ENCODE measurements around the gene RABGAP1. TPM values are rescaled to one million over a fixed set of nuclear protein-coding genes. Genes with fewer than 3 reads are reported as not detected.

RABGAP1 gene
- total and polyA plus RNA-seq, 8 donors: 52.6 to 85.9 (median 76.2) TPM

GRCh38 chr9:123096987-123097386, 156.2 kb downstream of the RABGAP1 start:
- no peak overlapping the region for H3K27ac ChIP-seq
- H3K27me3 ChIP-seq: no peaks in the 10 kb centered on the region
- no peaks in the 10 kb centered on the region for H3K4me1 ChIP-seq
- ATAC-seq (no peak), DNase-seq (no peak)
- TF ChIP-seq, protein P1, sequence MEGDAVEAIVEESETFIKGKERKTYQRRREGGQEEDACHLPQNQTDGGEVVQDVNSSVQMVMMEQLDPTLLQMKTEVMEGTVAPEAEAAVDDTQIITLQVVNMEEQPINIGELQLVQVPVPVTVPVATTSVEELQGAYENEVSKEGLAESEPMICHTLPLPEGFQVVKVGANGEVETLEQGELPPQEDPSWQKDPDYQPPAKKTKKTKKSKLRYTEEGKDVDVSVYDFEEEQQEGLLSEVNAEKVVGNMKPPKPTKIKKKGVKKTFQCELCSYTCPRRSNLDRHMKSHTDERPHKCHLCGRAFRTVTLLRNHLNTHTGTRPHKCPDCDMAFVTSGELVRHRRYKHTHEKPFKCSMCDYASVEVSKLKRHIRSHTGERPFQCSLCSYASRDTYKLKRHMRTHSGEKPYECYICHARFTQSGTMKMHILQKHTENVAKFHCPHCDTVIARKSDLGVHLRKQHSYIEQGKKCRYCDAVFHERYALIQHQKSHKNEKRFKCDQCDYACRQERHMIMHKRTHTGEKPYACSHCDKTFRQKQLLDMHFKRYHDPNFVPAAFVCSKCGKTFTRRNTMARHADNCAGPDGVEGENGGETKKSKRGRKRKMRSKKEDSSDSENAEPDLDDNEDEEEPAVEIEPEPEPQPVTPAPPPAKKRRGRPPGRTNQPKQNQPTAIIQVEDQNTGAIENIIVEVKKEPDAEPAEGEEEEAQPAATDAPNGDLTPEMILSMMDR (IDR thresholded peaks at IDR 0.05): no peak
- no peak overlapping the region for H3K4me3 ChIP-seq
- H3K36me3 ChIP-seq: peaks cover 0 to 91% of the 10 kb centered on the region in 2 donors
- H3K9me3 ChIP-seq: no peaks in the 10 kb centered on the region
- intact Hi-C loops (cut with DNase I): no loop called here

GRCh38 chr9:123097430-123098095, 156.7 kb downstream of the RABGAP1 start:
- TF ChIP-seq, protein P1 (IDR thresholded peaks at IDR 0.05): no peak
- DNase-seq (no peak), ATAC-seq (no peak)
- intact Hi-C loops (cut with DNase I): no loop called here
- Histone ChIP-seq H3K4me1 (no peaks in the 10 kb centered on the region), H3K4me3 (no peak overlapping the region), H3K9me3 (no peaks in the 10 kb centered on the region), H3K27me3 (no peaks in the 10 kb centered on the region), H3K36me3 (peaks cover 0 to 91% of the 10 kb centered on the region in 2 donors), H3K27ac (no peak overlapping the region)

GRCh38 chr9:123098096-123098459, 157.3 kb downstream of the RABGAP1 start:
- no peaks in the 10 kb centered on the region for H3K9me3 ChIP-seq
- no peak for ATAC-seq
- TF ChIP-seq, protein P1 (IDR thresholded peaks at IDR 0.05): no peak
- DNase-seq: no peak
- H3K4me3 ChIP-seq: no peak overlapping the region
- H3K36me3 ChIP-seq: peaks cover 0 to 91% of the 10 kb centered on the region in 2 donors
- no peaks in the 10 kb centered on the region for H3K27me3 ChIP-seq
- H3K4me1 ChIP-seq: no peaks in the 10 kb centered on the region
- no peak overlapping the region for H3K27ac ChIP-seq
- intact Hi-C loops (cut with DNase I): no loop called here

DNA sequence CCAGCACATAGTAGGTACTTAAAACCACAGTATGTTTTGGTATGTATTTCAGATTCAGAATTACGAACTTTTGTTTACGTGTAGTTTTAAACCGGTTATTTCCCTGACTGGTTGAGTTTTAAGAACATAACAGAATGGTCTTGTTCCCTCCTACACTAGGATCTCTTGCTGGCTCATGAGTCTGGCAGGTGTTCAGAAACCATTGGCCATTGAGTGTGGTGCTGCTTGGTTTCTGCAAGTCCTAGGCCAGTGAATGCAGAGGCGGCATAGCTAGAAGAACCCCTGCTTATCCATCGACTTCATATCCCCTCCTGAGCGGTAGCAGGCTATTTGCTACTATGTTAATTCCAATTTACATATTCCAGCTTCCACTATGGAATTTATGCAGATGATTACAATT, 158.2 kb downstream of the RABGAP1 start:
- Histone ChIP-seq H3K4me3 (no peak overlapping the region), H3K27ac (no peak overlapping the region), H3K4me1 (no peaks in the 10 kb centered on the region), H3K36me3 (peaks cover 0 to 90% of the 10 kb centered on the region in 2 donors), H3K9me3 (no peaks in the 10 kb centered on the region), H3K27me3 (no peaks in the 10 kb centered on the region)
- DNase-seq (no peak), ATAC-seq (no peak)
- TF ChIP-seq, protein P1 (IDR thresholded peaks at IDR 0.05): no peak
- intact Hi-C loops (cut with DNase I): no loop called here

GRCh38 chr9:123099548-123099947, 158.7 kb downstream of the RABGAP1 start:
- H3K4me1 ChIP-seq: no peaks in the 10 kb centered on the region
- no peak overlapping the region for H3K4me3 ChIP-seq
- no peak for ATAC-seq
- TF ChIP-seq, protein P1 (IDR thresholded peaks at IDR 0.05): no peak
- H3K9me3 ChIP-seq: no peaks in the 10 kb centered on the region
- H3K36me3 ChIP-seq: peaks cover 0 to 90% of the 10 kb centered on the region in 2 donors
- H3K27me3 ChIP-seq: no peaks in the 10 kb centered on the region
- no peak overlapping the region for H3K27ac ChIP-seq
- intact Hi-C loops (cut with DNase I): no loop called here
- DNase-seq: no peak
